ENCODE data around the gene GTF2B.
"Not testable (repeated sequence)": the region's sequence is repeated elsewhere in the genome, so short reads cannot be mapped to it uniquely, and the experiment has no call there.

Gene GTF2B

DNA sequence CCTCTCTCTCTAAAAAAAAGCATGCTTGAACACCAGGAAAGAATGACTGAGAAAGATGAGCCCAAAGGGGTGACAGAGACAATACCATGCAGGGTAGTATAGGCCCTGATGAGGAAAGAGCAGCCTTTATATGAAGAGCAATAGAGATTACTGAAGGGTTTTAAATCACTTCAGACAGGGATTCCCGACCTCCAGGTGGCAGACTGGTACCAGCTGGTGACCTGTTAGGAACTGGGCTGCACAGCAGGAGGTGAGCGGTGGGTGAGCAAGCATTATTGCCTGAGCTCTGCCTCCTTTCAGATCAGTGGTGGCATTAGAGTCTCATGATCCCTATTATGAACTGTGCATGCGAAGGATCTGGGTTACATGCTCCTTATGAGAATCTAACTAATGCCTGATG, 30.8 kb upstream of the GTF2B start:
- TF ChIP-seq, protein P1, sequence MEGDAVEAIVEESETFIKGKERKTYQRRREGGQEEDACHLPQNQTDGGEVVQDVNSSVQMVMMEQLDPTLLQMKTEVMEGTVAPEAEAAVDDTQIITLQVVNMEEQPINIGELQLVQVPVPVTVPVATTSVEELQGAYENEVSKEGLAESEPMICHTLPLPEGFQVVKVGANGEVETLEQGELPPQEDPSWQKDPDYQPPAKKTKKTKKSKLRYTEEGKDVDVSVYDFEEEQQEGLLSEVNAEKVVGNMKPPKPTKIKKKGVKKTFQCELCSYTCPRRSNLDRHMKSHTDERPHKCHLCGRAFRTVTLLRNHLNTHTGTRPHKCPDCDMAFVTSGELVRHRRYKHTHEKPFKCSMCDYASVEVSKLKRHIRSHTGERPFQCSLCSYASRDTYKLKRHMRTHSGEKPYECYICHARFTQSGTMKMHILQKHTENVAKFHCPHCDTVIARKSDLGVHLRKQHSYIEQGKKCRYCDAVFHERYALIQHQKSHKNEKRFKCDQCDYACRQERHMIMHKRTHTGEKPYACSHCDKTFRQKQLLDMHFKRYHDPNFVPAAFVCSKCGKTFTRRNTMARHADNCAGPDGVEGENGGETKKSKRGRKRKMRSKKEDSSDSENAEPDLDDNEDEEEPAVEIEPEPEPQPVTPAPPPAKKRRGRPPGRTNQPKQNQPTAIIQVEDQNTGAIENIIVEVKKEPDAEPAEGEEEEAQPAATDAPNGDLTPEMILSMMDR (IDR thresholded peaks at IDR 0.05; ENCODE audit: insufficient read depth, low read depth, low read length, missing control alignments), result no peak
- DNase-seq (ENCODE audit: low read depth), result no peak
- H3K4me3 ChIP-seq (ENCODE audit: low read length), result no peak overlapping the region

DNA sequence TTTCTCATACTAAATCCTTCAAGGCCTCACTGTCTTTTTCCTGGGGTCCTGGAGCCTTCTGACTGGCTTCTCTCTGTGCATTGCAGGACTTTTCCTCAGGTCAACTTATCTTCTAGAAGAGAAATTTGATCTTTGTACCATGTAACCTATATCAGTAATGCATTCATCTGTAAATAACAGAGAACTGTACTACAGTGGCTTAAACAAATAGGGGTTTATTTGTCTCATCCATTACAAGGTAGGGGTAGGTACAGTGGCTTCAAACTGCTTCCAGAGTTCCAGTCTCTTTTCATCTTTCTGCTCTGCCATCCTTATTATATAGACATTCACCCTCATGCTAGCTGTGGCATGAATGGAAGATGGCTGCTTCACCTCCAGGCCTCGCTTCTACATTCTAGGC, 29.5 kb upstream of the GTF2B start:
- no peak for DNase-seq (ENCODE audit: low read depth)
- TF ChIP-seq, protein P1 (IDR thresholded peaks at IDR 0.05; ENCODE audit: insufficient read depth, low read depth, low read length, missing control alignments), result no peak
- H3K4me3 ChIP-seq (ENCODE audit: low read length), result no peak overlapping the region

DNA sequence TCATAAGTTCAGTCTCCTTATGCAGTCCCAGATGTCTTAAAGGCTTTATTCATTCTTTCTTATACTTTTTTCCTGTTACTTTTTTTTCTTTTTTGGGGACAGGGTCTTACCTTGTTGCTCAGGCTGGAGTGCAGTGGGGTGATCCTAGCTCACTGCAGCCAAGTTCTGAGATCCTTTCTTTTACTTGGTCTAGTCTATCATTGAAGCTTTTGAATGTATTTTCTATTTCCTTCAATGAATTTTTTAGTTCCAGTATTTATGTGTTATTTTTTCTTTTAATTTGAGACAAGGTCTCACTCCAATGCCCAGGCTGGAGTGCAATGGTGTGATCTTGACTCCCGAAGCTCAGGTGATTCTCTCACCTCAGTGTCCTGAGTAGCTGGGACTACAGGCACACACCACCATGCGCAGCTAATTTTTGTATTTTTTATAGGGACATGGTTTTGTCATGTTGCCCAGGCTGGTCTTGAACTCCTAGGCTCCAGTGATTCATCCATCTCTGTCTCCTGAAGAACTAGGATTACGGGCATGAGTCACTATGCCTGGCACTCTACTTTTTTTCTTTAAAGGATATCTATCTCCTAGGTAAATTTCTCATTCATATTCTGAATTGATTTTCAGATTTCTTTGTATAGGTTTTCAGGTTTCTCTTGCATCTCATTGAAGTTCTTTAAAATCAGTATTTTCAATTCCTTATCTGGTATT, 26.1 kb upstream of the GTF2B start:
- no peak overlapping the region for H3K4me3 ChIP-seq (ENCODE audit: low read length)
- TF ChIP-seq, protein P1 (IDR thresholded peaks at IDR 0.05; ENCODE audit: insufficient read depth, low read depth, low read length, missing control alignments), result no peak
- DNase-seq (ENCODE audit: low read depth), result no peak

DNA sequence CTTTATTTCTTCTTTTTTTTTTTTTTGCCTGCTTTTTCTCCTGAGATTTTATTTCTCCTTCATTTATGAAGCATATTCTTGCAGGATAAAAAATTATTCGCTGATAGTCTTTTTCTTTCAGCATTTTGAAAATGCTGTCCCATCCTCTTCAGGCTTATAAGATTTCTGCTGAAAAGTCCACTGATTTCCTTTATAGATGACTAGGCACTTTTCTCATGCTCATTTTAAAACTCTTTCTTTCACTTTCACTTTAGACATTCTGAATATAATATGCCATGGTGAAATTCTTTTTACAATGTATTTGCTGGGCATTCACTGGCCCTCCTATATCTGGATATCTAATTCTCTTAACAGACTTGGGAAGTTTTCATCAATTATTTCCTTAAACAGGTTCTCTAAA, 25.5 kb upstream of the GTF2B start:
- no peak for DNase-seq (ENCODE audit: low read depth)
- TF ChIP-seq, protein P1 (IDR thresholded peaks at IDR 0.05; ENCODE audit: insufficient read depth, low read depth, low read length, missing control alignments), result no peak
- no peak overlapping the region for H3K4me3 ChIP-seq (ENCODE audit: low read length)

DNA sequence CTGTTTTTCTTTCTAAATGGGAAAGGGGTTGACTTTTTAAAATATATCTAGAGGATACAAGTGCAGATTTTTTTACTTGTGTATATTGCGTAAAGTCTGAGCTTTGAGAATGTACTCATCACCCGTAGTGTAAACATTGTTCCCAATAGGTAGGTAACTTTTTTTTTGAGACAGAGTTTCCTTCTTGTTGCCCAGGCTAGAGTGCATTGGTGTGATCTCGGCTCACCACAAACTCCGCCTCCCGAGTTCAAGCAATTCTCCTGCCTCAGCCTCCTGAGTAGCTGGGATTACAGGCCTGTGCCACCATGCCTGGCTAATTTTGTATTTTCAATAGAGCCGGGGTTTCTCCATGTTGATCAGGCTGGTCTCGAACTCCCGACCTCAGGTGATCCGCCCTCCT, 20.4 kb upstream of the GTF2B start:
- not testable (repeated sequence) for H3K4me3 ChIP-seq (ENCODE audit: low read length)
- peak; percentile 18 for DNase-seq (ENCODE audit: low read depth)

DNA sequence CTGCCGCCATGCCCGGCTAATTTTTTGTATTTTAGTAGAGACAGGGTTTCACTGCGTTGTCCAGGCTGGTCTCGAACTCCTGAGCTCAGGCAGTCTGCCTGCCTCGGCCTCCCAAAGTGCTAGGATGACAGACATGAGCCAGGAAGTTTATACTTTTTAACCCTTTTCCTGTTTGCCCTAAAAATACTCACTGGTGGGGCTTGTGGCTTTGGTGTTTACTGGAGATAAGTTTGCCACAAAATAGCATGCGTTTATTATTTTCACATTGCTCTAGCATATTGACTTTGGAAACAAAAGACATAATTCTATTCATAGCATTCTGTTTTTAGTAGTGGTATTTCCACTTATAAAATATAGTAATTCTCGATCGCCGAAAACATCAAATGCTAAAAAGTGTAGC, 19.8 kb upstream of the GTF2B start:
- no peak for DNase-seq (ENCODE audit: low read depth)
- H3K4me3 ChIP-seq (ENCODE audit: low read length), result no peak overlapping the region
- TF ChIP-seq, protein P1 (IDR thresholded peaks at IDR 0.05; ENCODE audit: insufficient read depth, low read depth, low read length, missing control alignments), result no peak

DNA sequence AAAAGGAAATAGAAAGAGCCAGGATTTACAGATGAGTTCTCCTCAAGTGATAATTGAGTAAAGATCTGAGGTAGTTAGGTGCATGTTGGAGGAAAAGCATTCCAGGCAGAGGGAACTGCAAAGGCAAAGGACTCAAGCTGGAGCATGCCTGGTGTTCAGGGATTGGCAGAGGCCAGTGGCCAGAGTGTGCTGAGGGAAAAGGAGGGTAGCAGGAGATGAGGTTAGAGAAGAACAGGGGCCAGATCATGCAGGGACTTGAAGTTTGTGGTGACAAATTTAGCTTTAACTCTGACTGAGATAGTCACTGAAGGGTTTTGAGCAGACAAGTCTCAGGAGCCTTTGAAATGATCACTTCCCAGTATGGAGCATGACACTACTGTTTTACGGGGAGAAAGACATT, 19.0 kb upstream of the GTF2B start:
- no peak overlapping the region for H3K4me3 ChIP-seq (ENCODE audit: low read length)
- TF ChIP-seq, protein P1 (IDR thresholded peaks at IDR 0.05; ENCODE audit: insufficient read depth, low read depth, low read length, missing control alignments), result no peak
- DNase-seq (ENCODE audit: low read depth), result peak; percentile 82
